Sigmoid colon (tissue), 4 donors: ENCODE data around the gene IP6K3.

ENCODE experiments used
- EP300 ChIP-seq, 4 donors: sonication (generic); formaldehyde crosslinking; IDR thresholded peaks; one replicate each; pipeline ENCODE4 v1.6.1; 2017; ENCODE audit warnings: antibody characterized with exemption in 4 of 4
- POLR2A ChIP-seq, 2 donors: fragments of 450-650 bp; IDR thresholded peaks; one replicate each; pipeline ENCODE4 v1.6.1; 2016; ENCODE audit warnings: antibody characterized with exemption in 2 of 2, mild to moderate bottlenecking in 2 of 2, moderate library complexity in 2 of 2
- POLR2AphosphoS5 ChIP-seq, 4 donors: sonication (generic); formaldehyde crosslinking; IDR thresholded peaks; one replicate each; pipeline ENCODE4 v1.6.1; 2017; ENCODE audit warnings: antibody characterized with exemption in 4 of 4
- TF ChIP-seq, protein P1 (sequence below), 4 experiments: fragments of 450-650 bp in 3 of 4; fragments of 200-600 bp in 1 of 4; IDR thresholded peaks; one replicate each; pipeline ENCODE4 v1.5.1; 2016 to 2019; ENCODE audit warnings: antibody characterized with exemption in 4 of 4, mild to moderate bottlenecking in 3 of 4, moderate library complexity in 2 of 4

DNA sequence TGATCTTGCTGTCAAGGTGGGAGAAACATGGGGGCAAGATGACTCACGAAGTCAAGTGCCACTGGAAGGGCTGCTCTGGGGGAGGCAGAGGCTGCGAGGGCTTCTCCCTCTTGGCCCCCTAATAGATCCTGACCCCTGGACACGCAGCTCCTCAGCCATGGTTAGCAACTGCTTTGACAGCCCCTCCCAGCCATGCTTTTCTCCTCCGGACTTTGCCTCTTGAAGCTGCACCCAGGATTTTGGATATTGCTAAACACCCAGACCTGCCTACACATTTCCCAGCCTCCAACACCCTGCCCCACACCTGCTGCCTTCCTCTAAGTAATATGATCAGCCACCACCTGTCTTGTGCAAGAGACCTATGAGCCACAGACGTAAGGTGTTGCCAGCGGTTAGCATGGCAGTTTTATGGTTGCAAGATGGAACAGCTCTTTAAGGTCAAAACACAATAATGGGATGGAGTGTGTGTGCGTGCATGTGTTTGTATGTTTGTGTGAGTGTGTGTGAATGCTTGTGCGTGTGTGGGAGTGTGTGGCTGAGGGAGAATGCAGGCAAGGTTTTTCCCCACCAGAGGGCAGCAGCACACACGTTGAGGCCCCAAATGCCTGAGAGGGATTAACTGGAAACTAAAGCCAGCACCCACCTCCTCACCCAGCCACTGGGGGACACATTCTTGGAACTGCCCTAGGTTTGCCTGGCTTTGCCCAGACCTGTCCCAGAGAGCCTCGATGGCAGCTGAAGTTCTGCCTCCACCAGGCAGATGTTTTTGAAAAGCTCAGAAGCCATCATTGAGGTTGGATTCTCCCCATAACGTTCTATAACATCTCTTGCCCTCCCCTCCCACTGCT, 2.5 kb downstream of the IP6K3 start:
- TF ChIP-seq POLR2A (IDR thresholded peaks at IDR 0.05) = no peak
- TF ChIP-seq, protein P1, sequence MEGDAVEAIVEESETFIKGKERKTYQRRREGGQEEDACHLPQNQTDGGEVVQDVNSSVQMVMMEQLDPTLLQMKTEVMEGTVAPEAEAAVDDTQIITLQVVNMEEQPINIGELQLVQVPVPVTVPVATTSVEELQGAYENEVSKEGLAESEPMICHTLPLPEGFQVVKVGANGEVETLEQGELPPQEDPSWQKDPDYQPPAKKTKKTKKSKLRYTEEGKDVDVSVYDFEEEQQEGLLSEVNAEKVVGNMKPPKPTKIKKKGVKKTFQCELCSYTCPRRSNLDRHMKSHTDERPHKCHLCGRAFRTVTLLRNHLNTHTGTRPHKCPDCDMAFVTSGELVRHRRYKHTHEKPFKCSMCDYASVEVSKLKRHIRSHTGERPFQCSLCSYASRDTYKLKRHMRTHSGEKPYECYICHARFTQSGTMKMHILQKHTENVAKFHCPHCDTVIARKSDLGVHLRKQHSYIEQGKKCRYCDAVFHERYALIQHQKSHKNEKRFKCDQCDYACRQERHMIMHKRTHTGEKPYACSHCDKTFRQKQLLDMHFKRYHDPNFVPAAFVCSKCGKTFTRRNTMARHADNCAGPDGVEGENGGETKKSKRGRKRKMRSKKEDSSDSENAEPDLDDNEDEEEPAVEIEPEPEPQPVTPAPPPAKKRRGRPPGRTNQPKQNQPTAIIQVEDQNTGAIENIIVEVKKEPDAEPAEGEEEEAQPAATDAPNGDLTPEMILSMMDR (IDR thresholded peaks at IDR 0.05) = peak; percentile 92 to 96 (median 95)
- no peak for TF ChIP-seq POLR2AphosphoS5 (IDR thresholded peaks at IDR 0.05)
- no peak for TF ChIP-seq EP300 (IDR thresholded peaks at IDR 0.05)
